NB4 (cell line): ENCODE data around the gene PDE3A.

ENCODE experiments used
- DNase-seq: peaks from one replicate; pipeline ENCODE4 v3.0.0; 2010; ENCODE audit warnings: low read depth
- H3K4me3 ChIP-seq: one replicate; pipeline ENCODE4 v1.5.1; 2011; ENCODE audit warnings: mild to moderate bottlenecking, low read depth, low read length, moderate library complexity
- CTCF ChIP-seq: IDR thresholded peaks from one replicate; pipeline ENCODE4 v1.5.1; 2012; ENCODE audit warnings: low read depth, low read length
- MAX ChIP-seq: IDR thresholded peaks from 2 replicates; pipeline ENCODE4 v1.6.1; 2011; ENCODE audit warnings: low read depth, low read length
- MYC ChIP-seq: IDR thresholded peaks from 2 replicates; pipeline ENCODE4 v1.6.1; 2011; ENCODE audit warnings: low read depth, low read length
- POLR2A ChIP-seq: IDR thresholded peaks from 2 replicates; pipeline ENCODE4 v1.6.1; 2011; ENCODE audit warnings: mild to moderate bottlenecking; ENCODE audit not compliant: insufficient read length; ENCODE audit errors: extremely low read depth

PDE3A gene

GRCh38 chr12:20716985-20717384, 348.6 kb downstream of the PDE3A start:
- no peak for DNase-seq
- TF ChIP-seq POLR2A (no peak), CTCF (no peak), MAX (no peak), MYC (no peak)
- H3K4me3 ChIP-seq: no peak overlapping the region

GRCh38 chr12:20718294-20718693, 350.0 kb downstream of the PDE3A start:
- no peak for TF ChIP-seq MYC
- no peak for TF ChIP-seq POLR2A
- no peak for TF ChIP-seq MAX
- TF ChIP-seq CTCF: no peak
- no peak for DNase-seq
- no peak overlapping the region for H3K4me3 ChIP-seq

- DNase-seq: no peak
- no peak for TF ChIP-seq CTCF
- TF ChIP-seq MYC: no peak
- TF ChIP-seq POLR2A: no peak
- no peak for TF ChIP-seq MAX
- H3K4me3 ChIP-seq: no peak overlapping the region
Measured at GRCh38 chr12:20722142-20722541, 353.8 kb downstream of the PDE3A start.

GRCh38 chr12:20731274-20731673, 362.9 kb downstream of the PDE3A start:
- no peak for TF ChIP-seq POLR2A
- TF ChIP-seq CTCF: no peak
- TF ChIP-seq MAX: no peak
- TF ChIP-seq MYC: no peak
- DNase-seq: peak; percentile 19
- no peak overlapping the region for H3K4me3 ChIP-seq
